Stimulated activated CD4-positive, alpha-beta T cell treated with anti-CD3 and anti-CD28 coated beads, TNF-alpha, amount 100 ng/mL, for 48 hours (primary cell): ENCODE data around the gene PARD3B.
"Not testable (repeated sequence)": the region's sequence is repeated elsewhere in the genome, so short reads cannot be mapped to it uniquely, and the experiment has no call there.

Experiments
- DNase-seq, 3 donors: peaks; one replicate each; pipeline ENCODE4 v3.0.0-alpha.2; 2020; ENCODE audit warnings: low read depth in 3 of 3

Gene PARD3B

DNA sequence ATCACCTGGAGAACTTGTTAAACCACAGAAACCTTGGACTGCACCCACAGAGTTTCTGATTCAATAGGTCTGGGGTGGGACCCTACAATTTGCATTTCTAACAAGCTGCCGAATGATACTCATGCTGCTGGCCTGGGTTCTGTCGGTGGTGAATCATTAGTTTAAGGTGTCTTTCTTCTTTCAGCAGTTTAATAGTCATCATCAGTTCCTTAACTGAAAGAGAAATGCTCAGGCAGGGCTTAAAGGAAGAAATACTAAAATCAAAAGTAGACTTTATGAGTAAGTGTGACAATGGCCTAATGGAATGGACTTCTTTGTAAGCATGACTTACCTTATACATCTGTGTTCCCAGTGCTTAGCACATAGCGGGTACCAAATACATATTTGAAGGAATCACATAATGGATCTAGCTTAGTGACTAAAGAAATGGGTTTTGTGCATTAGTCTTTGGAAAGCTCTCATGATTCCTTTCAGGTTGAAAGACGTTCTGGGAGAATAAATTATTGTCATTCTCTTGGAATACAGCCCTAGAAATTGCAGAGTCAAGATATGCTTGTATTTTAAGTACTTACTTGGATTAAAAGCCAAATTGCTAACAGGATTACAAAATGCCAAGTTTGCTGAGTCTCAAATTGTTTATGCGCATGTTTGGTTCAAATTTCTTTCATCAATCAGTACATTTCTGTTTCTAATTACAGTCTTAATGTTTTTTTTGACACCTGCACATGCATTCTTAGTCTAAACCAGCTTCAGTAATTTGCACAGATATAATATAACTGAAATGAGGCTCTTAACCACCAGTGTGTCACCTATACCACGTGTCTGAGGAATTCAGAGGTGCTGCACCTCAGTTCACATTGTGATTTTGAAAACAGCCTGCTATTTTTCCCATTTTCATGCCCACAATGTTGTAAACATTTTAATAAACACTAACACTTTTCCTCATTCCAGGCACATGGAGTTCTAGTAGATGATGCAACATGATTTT lies 916.7 kb downstream of the PARD3B start:
- peak in 2 of 3 donors; percentile 2 to 13 for DNase-seq

GRCh38 chr2:205462681-205463345 lies 917.5 kb downstream of the PARD3B start:
- DNase-seq, result no peak

DNA sequence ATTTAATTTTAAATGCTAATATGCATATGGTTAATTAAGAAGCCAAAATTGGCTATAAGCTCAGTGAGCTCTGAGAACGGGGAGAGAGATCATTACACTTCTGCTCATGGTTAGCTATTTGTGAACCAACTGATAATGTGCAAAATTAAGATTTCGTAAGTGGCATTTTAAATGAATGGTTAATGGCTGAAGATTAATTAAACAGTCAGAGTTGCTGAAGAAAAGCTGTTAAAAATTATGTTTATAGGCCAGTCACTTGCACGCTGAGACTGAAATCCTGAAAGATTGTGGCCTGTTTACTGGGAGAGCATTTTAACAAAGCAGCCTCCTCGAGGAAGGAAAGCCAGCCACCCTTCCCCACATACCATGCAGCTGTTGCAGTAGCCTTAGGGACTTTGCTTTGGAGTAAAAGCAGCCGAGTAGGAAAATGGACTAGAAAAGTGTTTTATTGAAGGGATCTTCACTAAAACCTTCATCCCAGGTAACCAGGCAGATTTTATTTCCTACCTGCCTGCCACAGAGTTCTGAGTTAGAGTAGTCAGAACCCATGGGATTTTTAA lies 918.3 kb downstream of the PARD3B start:
- DNase-seq, result no peak

DNA sequence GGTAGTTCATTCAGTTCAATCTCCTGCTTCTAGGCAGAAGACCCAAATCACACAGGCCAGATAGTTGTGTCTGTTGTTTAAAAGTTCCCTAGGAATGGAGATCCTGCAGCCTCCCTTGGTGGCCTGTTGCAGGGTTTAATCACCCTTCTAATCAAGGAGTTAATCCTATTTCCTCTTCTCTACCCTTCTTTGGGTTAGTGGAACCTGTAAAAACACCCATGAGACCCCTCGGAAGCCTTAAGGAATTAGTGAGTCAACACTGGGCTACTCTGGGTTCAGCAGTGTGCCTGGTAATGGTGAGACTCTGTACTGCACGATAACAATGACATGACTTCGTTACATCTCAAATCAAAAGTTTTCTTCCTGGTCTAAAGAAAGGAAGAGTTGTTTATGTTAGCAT lies 919.4 kb downstream of the PARD3B start:
- no peak for DNase-seq

DNA sequence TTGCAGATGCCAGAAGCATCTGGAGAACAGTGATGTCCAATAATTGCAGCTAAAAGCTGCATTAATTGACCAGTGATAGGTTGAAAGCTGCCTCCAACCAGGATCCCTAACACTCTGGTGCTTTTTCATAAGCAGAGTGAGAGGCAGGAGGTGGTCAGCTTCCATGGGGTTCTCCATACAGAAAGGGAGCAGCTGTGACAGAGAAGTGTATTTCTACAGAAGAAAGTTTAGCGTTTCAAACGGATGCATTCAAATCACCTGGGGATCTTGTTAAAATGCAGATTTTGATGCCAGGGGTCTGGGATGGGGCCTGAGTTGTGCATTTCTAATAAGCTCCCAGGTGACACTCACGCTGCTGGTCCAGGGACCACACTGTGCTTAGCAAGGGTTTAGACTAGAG lies 920.5 kb downstream of the PARD3B start:
- no peak for DNase-seq

GRCh38 chr2:205471776-205472175 lies 926.5 kb downstream of the PARD3B start:
- DNase-seq, result no peak

GRCh38 chr2:205473791-205474190 lies 928.5 kb downstream of the PARD3B start:
- DNase-seq, result no peak

- no peak for DNase-seq
These were observed 929.6 kb downstream of the PARD3B start for GRCh38 chr2:205474741-205475415.

GRCh38 chr2:205475416-205475768 lies 930.1 kb downstream of the PARD3B start:
- DNase-seq, result no peak

GRCh38 chr2:205477016-205477705 lies 931.9 kb downstream of the PARD3B start:
- DNase-seq, result no peak

DNA sequence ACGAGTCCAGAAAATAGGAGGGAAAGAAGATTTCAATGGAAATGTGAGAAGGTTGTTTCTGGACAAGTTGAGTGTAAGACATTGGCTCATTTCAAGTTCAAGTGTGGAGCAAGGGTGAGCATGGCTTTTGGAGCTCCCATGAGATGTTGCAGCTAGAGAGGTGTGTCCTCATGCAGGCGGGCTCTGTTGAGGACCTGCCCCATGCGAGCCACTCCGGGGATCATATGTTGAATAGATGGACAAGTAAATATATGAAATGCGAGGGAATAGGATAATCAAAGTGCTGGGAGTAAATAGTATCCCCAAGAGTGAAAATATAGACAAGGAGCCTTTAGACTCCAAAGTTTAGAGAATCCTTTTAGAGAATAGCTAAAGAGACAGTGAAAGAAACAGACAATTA lies 936.6 kb downstream of the PARD3B start:
- DNase-seq, result no peak

DNA sequence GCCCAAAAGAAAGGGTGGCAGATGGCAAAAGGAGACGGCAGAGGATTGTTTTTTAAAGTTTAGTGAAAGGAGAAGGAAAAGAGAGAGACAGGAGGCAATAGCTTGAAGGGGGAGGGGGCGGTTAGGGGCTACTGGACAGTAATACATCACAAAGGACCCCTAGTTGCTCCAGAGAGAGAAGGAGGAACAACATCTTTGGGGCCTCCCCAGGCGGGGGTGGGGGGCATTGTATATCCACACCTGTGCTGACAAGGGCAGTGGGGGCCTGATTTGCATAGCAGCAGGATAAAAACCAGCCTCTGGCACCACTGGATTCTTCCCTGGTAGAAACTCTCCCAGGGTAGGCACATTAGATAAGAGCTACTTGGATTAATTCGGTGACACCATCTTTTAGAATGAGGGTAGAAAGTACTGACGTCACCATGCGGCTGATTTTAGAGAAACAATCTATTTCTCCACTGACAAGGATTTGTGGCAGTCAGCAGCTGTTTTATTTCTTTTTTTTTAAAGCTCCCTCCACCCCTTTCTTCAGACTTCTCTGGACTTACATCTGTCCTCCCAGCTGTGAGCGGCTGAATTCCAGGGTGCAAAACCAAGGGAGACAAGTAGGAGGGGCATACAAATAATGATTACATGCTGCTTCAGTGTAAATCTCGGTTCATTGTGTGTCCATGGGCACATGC lies 937.3 kb downstream of the PARD3B start:
- no peak for DNase-seq

- DNase-seq, result no peak
These were observed 937.8 kb downstream of the PARD3B start for GRCh38 chr2:205483095-205483494.

DNA sequence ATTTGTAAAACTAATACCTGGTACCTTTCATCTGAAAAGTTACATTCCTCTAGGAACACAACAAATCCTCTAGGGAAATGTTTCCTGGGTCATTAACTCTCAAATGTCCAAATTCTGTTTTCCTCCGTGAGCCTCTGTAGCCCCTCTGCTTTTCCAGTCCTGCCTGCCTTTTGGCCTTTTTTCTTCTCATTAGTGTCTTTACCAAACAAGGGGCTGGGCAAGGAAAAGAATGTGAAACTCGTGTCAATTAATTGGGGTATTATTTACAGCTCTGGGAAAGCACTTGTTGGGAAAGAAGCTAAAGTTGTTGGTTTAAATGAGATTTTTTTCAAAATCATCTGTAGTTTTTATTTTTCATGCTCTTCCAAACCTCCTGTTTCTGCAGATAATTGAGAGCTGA lies 938.9 kb downstream of the PARD3B start:
- DNase-seq, result no peak

DNA sequence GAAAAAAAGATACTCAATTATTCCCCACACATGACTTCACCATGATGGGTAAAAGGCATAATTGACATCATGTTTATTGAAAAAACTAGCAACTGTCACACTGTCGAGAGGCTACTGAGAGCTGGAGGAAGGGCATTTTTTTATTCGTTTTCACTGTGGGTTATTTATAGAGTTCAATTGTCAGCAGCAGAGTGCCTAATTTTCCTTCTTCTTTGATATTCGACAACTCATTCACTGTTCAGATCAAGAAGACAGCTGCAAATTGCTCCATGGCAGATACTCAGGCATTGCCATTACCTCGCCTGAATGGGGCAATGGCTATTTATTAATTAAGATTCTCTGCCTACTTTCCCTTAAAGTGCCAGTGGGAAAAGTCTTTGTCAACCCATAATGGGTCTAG lies 939.5 kb downstream of the PARD3B start:
- DNase-seq, result no peak

- not testable (repeated sequence) for DNase-seq
These were observed 948.3 kb downstream of the PARD3B start for GRCh38 chr2:205493528-205493927.

DNA sequence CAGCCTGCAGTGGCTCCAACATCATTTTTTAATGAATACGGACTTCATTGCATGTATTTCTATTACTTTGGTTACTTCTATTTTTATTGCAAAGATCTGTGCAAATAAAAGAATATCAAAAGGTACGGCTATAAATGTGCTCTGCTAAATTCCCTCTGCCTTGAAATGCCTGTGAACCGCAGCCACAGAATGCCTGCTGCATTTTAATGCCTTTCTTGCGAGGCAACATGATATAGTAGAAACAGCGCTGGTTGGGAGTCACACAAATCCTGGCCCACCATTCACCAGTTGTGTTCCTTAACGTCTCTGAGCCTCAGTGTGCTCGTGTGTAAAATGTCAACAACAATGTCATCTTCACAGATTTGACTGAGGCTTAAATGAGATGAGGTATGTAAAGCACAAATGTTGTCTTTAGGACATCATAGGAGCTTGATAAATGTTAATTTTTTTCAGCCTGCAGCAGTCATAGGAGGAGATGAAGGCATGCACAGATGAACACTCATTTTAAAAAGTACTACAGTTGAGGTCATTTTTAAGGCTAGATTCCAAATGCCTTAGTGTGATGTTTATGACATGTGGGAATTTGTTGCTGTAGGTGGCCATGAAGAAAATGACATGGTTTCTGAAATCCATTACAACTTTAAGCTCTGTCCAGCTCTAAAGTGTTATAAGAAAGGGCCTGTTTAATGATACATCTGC lies 949.4 kb downstream of the PARD3B start:
- DNase-seq, result no peak

- no peak for DNase-seq
These were observed 950.5 kb downstream of the PARD3B start for GRCh38 chr2:205495819-205496218.

DNA sequence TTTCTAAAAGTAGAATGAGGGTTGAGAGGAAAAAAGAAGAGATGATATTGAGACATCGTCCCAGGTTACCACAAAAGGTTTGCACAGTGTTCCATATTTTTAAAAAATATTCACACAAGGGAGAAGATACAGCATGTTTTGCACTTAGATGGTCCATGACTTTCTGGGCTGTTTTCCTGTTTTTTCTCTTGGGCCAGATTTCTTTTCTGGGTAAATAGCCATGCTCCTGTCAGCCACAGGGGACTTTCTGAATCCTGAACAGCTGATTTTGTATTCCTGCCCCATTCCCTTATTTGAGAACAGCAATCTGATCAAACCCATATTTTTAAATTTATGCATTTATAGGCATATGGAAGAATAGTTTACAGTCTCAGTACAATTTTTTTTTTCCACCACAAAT lies 951.1 kb downstream of the PARD3B start:
- DNase-seq, result no peak

DNA sequence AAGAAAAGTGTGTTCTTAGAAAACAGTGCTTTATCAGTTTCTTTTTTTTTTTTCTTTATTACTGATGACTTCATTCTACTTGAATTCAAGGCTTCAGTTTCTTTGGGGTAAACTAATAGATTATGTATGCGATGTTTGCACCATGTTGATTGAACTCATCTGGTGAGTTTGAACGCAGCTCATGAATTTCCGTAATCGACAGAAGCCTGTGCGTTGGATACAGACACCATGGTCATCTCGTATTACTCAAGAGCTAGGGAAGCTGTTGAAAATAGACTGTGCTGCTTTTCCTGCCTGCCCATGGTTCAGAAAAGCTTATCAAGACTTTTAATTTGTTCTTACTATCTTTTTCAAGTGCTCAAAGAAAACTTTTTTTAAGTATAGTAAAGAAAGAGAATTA lies 951.5 kb downstream of the PARD3B start:
- DNase-seq, result no peak
